K562 (cell line): ENCODE measurements around the gene PPP1R12C. TPM values are rescaled to one million over a fixed set of nuclear protein-coding genes. Genes with fewer than 3 reads are reported as not detected.
A peak's percentile ranks its signal among the peaks of the same experiment; 100 is the strongest.

Experiments
- CHD2 ChIP-seq: IDR thresholded peaks from 2 replicates; pipeline ENCODE4 v1.6.1; 2011; ENCODE audit warnings: low read depth, low read length
- HCFC1 ChIP-seq: IDR thresholded peaks from 2 replicates; pipeline ENCODE4 v1.6.1; 2012; ENCODE audit warnings: low read depth, low read length, improper control_type of control experiment
- LCOR ChIP-seq: sonication (generic); formaldehyde crosslinking; IDR thresholded peaks from 2 replicates; pipeline ENCODE4 v1.8.0; 2022; ENCODE audit warnings: mild to moderate bottlenecking, missing genetic modification reagents
- RFX1 ChIP-seq: fragments of 450-650 bp; IDR thresholded peaks from 2 replicates; pipeline ENCODE4 v1.6.1; 2016; ENCODE audit warnings: mild to moderate bottlenecking, moderate library complexity
- XRCC3 ChIP-seq: fragments of 450-650 bp; IDR thresholded peaks from 2 replicates; pipeline ENCODE4 v1.6.1; 2017; ENCODE audit warnings: mild to moderate bottlenecking, moderate library complexity
- ZNF384 ChIP-seq: IDR thresholded peaks from 2 replicates; pipeline ENCODE4 v1.6.1; 2012; ENCODE audit warnings: low read depth, low read length, improper control_type of control experiment
- ZNF507 ChIP-seq: conservative IDR thresholded peaks from 2 replicates; pipeline ENCODE4 v1.6.1; 2017; ENCODE audit warnings: missing genetic modification characterization, missing compliant biosample characterization
- polyA plus RNA-seq, 8 experiments: library from polyadenylated mRNA; depleted of rRNA in 4 of 8; stranded (reverse) in 5 of 8; unstranded in 3 of 8; fragments of >200 nt; fragmentation: Nextera tagmentation in 2 of 8; fragmentation: Illumina TruSeq in 1 of 8; extraction: Ambion mirVana in 2 of 8; extraction: Trizol in 1 of 8; gene quantifications; 2 replicates each; pipeline versions ENCODE4 v1.2.1 to v1.2.3, GENCODE V29; 2011 to 2014; ENCODE audit warnings: inconsistent platforms in 1 of 8, missing spikeins in 1 of 8
- total RNA-seq, 7 experiments: library from RNA; depleted of rRNA in 6 of 7; stranded (reverse); fragments of >200 nt in 6 of 7; fragmentation: Illumina TruSeq in 2 of 7; extraction: Trizol in 2 of 7; gene quantifications; 2 replicates each; pipeline versions ENCODE4 v1.2.1 to v1.2.3, GENCODE V29; 2011 to 2021; ENCODE audit warnings: low replicate concordance in 1 of 7
- TF ChIP-seq, protein P1 (sequence below): sonication (generic); formaldehyde crosslinking; IDR thresholded peaks from 2 replicates; pipeline ENCODE4 v1.8.0; 2022; ENCODE audit warnings: mild to moderate bottlenecking, low read depth, missing genetic modification reagents
- TF ChIP-seq, protein P2 (sequence below): fragments of 450-650 bp; IDR thresholded peaks from 2 replicates; pipeline ENCODE4 v1.6.1; 2016; ENCODE audit warnings: low read depth, mild to moderate bottlenecking, moderate library complexity
- TF ChIP-seq, protein P3 (sequence below): sonication (generic); formaldehyde crosslinking; IDR thresholded peaks from 2 replicates; pipeline ENCODE4 v1.4.0; 2020; ENCODE audit warnings: mild to moderate bottlenecking, missing genetic modification reagents
- TF ChIP-seq, protein P4 (sequence below): fragments of 450-650 bp; conservative IDR thresholded peaks from 2 replicates; pipeline ENCODE4 v1.6.1; 2016; ENCODE audit warnings: missing genetic modification characterization, low read depth, mild to moderate bottlenecking, control low read depth, missing compliant biosample characterization

The PPP1R12C gene
- total and polyA plus RNA-seq, 9 of the 15 experiments (the other 6 are each of a cell fraction or from before 2014, with no cell fraction given) = 1.8 to 136 (median 33.7) TPM

DNA sequence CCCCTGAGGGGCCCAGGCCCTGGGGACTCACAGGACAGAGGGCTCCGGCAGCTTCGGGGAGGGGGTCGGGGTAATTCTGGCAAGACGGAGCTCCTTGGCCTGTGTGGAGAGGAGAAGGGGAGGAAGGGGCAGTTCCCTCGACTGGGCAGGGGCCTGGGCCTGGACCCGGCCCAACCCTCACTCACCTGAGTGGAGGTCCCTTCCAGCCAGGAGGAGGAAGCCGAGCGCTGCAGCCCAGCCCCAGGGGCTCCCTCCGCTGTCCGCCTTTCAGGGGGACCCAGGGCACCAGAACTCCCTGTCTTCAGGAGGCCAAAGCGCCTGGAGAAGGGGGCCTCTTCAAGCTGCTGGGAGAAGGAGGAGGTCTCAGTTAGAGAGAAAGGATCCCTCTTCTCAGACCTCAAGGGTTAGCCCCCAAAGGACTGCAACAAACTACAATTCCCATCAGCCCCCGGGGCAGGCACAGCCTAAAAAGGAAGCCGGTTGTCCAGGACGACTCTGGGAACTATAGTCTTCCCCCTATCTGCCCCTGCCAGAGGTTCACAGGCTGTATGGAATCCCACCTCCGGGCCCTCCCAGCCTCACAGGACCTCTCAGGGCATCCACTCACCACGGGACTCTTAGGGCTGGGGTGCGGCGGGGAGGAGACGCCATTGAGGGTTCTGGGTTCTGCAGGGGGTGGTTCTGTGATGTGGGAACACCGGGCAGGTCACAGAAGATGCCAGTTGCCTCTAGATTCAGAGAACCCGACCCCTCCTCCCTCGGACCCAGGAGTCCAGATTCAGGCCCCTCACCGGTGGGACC is 22.0 kb downstream of the PPP1R12C start (continued):
- TF ChIP-seq, protein P1, sequence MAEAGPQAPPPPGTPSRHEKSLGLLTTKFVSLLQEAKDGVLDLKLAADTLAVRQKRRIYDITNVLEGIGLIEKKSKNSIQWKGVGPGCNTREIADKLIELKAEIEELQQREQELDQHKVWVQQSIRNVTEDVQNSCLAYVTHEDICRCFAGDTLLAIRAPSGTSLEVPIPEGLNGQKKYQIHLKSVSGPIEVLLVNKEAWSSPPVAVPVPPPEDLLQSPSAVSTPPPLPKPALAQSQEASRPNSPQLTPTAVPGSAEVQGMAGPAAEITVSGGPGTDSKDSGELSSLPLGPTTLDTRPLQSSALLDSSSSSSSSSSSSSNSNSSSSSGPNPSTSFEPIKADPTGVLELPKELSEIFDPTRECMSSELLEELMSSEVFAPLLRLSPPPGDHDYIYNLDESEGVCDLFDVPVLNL (CRISPR knock-in tag) = no peak
- TF ChIP-seq XRCC3 (no peak), HCFC1 (peak; percentile 81), ZNF507 (tag) (no peak), CHD2 (no peak), LCOR (CRISPR knock-in tag) (no peak), ZNF384 (no peak), RFX1 (no peak)
- TF ChIP-seq, protein P2, sequence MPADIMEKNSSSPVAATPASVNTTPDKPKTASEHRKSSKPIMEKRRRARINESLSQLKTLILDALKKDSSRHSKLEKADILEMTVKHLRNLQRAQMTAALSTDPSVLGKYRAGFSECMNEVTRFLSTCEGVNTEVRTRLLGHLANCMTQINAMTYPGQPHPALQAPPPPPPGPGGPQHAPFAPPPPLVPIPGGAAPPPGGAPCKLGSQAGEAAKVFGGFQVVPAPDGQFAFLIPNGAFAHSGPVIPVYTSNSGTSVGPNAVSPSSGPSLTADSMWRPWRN = no peak
- TF ChIP-seq, protein P3, sequence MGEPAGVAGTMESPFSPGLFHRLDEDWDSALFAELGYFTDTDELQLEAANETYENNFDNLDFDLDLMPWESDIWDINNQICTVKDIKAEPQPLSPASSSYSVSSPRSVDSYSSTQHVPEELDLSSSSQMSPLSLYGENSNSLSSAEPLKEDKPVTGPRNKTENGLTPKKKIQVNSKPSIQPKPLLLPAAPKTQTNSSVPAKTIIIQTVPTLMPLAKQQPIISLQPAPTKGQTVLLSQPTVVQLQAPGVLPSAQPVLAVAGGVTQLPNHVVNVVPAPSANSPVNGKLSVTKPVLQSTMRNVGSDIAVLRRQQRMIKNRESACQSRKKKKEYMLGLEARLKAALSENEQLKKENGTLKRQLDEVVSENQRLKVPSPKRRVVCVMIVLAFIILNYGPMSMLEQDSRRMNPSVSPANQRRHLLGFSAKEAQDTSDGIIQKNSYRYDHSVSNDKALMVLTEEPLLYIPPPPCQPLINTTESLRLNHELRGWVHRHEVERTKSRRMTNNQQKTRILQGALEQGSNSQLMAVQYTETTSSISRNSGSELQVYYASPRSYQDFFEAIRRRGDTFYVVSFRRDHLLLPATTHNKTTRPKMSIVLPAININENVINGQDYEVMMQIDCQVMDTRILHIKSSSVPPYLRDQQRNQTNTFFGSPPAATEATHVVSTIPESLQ (CRISPR knock-in tag) = no peak
- TF ChIP-seq, protein P4, sequence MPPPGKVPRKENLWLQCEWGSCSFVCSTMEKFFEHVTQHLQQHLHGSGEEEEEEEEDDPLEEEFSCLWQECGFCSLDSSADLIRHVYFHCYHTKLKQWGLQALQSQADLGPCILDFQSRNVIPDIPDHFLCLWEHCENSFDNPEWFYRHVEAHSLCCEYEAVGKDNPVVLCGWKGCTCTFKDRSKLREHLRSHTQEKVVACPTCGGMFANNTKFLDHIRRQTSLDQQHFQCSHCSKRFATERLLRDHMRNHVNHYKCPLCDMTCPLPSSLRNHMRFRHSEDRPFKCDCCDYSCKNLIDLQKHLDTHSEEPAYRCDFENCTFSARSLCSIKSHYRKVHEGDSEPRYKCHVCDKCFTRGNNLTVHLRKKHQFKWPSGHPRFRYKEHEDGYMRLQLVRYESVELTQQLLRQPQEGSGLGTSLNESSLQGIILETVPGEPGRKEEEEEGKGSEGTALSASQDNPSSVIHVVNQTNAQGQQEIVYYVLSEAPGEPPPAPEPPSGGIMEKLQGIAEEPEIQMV (tag) = no peak
- TF ChIP-seq, all 486 proteins: peak for 4
